ENCODE data around the gene MLLT3. TPM values are rescaled to one million over a fixed set of nuclear protein-coding genes. Genes with fewer than 3 reads are reported as not detected.

The MLLT3 gene
- total and polyA plus RNA-seq, 2 of the 8 experiments (the other 6 are each of a cell fraction or from before 2014, with no cell fraction given): 5.9 to 9.6 TPM

DNA sequence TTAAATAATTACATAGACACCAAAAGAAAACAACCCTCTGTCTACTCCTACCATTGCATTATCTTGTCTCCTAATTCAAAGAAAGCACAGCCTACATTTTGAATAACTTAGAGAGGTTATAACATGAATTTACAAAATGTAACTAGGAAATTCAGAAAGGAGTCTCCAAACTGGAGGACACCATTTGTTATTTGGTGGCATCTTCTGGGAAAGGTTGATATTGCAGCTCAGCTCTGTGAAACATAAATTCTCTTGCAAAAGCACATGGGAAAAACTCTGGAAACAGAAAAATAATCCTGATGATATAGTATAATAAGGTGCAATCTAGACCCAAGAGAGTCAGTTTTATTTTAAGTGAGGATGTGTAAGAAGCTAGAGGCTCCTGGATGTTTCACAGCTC, 215.3 kb downstream of the MLLT3 start:
- ChIA-PET POLR2A (ENCODE audit: partially characterized antibody) (no interaction called here), CTCF (ENCODE audit: partially characterized antibody) (interaction anchor here (0.8 to 2.6 kb wide), 6 partner anchors 31 to 942 kb away, joined by 3 to 9 read pairs (median 4); no protein-coding TSS in a partner anchor)
- Histone ChIP-seq H3K4ac (replicated peaks; ENCODE audit: insufficient read length, low read depth, low read length) (no peak overlapping the region), H2AK5ac (ENCODE audit: low read depth, low read length) (no peak overlapping the region), H3K4me1 (replicated peaks in 1 of 4; ENCODE audit: control insufficient read depth in 3 of 4, insufficient read depth in 4 of 4, low read length in 3 of 4) (peaks cover 0 to 5% (median 2%) of the 10 kb centered on the region in 4 experiments; a peak in 4 of 7 replicates), H3K23ac (ENCODE audit: insufficient read length) (no peak overlapping the region), H3K27me3 (replicated peaks in 1 of 4; ENCODE audit: control insufficient read depth in 3 of 4, extremely low read depth in 1 of 4, insufficient read depth in 3 of 4, low read length in 3 of 4) (no peaks in the 10 kb centered on the region), H3K4me2 (ENCODE audit: insufficient read depth in 1 of 2, low read depth in 2 of 2, low read length in 2 of 2) (no peak overlapping the region), H3K4me3 (ENCODE audit: extremely low read depth in 1 of 4, insufficient read depth in 2 of 4, low read depth in 3 of 4, low read length in 4 of 4) (no peak overlapping the region), H2BK12ac (ENCODE audit: low read depth, low read length) (no peak overlapping the region), H3K18ac (ENCODE audit: extremely low read depth, low read length) (no peak overlapping the region), H3K23me2 (ENCODE audit: low read depth, low read length) (no peaks in the 10 kb centered on the region), H3K36me3 (ENCODE audit: control insufficient read depth in 2 of 4, insufficient read depth in 4 of 4, low read length in 3 of 4) (no peaks in the 10 kb centered on the region), H4K5ac (ENCODE audit: insufficient read length, low read depth, low read length) (no peak overlapping the region), H3K9ac (replicated peaks in 1 of 4; ENCODE audit: extremely low read depth in 1 of 4, low read depth in 3 of 4, low read length in 3 of 4) (no peak overlapping the region), H4K8ac (ENCODE audit: extremely low read depth, insufficient read depth, low read length) (no peak overlapping the region), H2BK15ac (ENCODE audit: low read length) (no peak overlapping the region), H4K91ac (replicated peaks; ENCODE audit: insufficient read length, low read length) (no peak overlapping the region), H4K20me1 (replicated peaks in 1 of 2; ENCODE audit: control insufficient read depth in 1 of 2, insufficient read depth in 2 of 2, low read length in 2 of 2) (no peaks in the 10 kb centered on the region), H3K56ac (replicated peaks; ENCODE audit: insufficient read length, low read depth, low read length) (no peak overlapping the region), H3K79me1 (ENCODE audit: low read depth, low read length) (no peaks in the 10 kb centered on the region), H2AFZ (ENCODE audit: low read length) (no peak overlapping the region), H3K27ac (ENCODE audit: low read depth, low read length) (no peak overlapping the region), H3K79me2 (ENCODE audit: control insufficient read depth in 1 of 2, insufficient read depth in 2 of 2, low read length in 2 of 2) (no peaks in the 10 kb centered on the region), H3K14ac (ENCODE audit: insufficient read length) (no peak overlapping the region), H2BK5ac (ENCODE audit: low read depth, low read length) (no peak overlapping the region), H2BK120ac (replicated peaks; ENCODE audit: low read depth, low read length) (no peak overlapping the region), H3K9me3 (ENCODE audit: insufficient read depth in 2 of 2, low read depth in 1 of 2, low read length in 1 of 2) (no peaks in the 10 kb centered on the region), H2BK20ac (ENCODE audit: low read length) (no peak overlapping the region)
- no peak for FAIRE-seq
- TF ChIP-seq RBBP5 (IDR thresholded peaks at IDR 0.05; ENCODE audit: borderline replicate concordance, low read depth, low read length) (no peak), CTCF (IDR thresholded peaks at IDR 0.05; ENCODE audit: control extremely low read depth in 1 of 3, insufficient read depth in 1 of 3, low read depth in 1 of 3, low read length in 3 of 3) (peak in 2 of 3 experiments; percentile 9 to 13; a peak in 2 of 4 replicates), RAD21 (IDR thresholded peaks at IDR 0.05 in 1 of 2, conservative IDR thresholded peaks at IDR 0.05 in 1 of 2; ENCODE audit: low read depth in 2 of 2, low read length in 2 of 2) (peak; percentile 47 to 60)
- DNase-seq (ENCODE audit: low read depth in 1 of 2, low spot score in 2 of 2): no peak

All from H1 (cell line).